Stimulated activated CD4-positive, alpha-beta T cell treated with anti-CD3 and anti-CD28 coated beads, Interleukin-15, amount 100 ng/mL, for 1 hour (primary cell): ENCODE results near the gene SUN3.
A peak's percentile ranks its signal among the peaks of the same experiment; 100 is the strongest.

Experiments
- DNase-seq, 2 donors: peaks; one replicate each; pipeline ENCODE4 v3.0.0-alpha.2; 2020; ENCODE audit warnings: low read depth in 1 of 2, low spot score in 1 of 2

The SUN3 gene, protein sequence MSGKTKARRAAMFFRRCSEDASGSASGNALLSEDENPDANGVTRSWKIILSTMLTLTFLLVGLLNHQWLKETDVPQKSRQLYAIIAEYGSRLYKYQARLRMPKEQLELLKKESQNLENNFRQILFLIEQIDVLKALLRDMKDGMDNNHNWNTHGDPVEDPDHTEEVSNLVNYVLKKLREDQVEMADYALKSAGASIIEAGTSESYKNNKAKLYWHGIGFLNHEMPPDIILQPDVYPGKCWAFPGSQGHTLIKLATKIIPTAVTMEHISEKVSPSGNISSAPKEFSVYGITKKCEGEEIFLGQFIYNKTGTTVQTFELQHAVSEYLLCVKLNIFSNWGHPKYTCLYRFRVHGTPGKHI

DNA sequence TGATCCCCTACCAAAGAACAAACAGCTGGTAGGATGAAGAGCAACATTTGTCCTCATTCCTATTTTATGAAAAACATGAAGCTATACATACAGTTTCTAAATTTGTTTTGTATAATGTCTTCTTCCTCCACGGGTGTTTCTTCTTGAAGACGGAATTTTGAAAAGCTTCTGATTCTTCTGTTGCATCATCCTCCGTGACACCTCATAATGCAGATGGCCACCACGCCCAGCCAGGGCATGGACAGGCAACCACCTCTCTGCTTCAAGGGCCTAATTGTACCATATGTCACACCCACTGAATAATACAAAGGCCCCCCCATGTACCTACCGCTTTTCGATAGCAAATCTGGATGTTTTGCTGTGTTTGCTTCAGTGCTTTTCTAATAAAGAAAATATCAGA, at the start of gene SUN3:
SUN3 (minus strand) TSS at position 170 of the 400 bp plus-strand sequence; CDS start at position 1, 169 bp downstream.
- no peak for DNase-seq

DNA sequence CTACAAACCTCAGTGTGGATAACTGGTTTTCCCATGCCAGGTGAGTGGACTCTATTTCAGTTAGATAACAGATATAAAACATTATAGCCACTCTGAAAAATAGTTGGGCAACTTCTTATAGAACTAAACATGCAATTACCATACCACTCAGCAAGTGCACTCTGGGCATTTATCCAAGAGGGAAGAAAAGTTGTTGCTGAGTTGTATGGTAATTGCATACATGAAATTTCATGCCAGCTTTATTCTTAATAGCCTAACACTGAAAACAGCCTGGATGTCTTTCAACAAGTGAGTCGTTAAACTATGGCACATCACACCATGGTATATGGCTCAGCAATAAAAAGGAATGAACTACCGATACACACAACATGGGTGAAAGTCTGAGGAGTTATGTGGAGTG, 49.6 kb upstream of the SUN3 start:
- no peak for DNase-seq

DNA sequence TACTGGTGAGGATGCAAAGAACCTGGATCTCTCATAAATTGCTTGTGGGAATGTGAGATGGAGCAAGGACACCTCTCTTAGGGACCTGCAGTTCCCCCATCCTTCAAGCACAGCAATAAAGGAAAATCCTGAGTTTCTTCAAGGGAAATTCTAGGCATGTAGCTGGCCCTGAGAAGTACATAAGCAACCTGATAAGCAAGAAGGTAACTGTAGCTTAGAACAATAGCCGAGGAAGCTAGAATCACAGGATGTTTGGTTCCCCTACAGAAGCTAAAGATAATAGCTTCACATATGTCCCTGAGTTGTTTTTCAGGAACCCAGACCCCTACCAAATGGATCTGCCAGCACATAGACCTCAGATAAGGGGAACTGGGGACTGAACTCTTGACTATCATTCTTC, 48.5 kb upstream of the SUN3 start:
- no peak for DNase-seq

DNA sequence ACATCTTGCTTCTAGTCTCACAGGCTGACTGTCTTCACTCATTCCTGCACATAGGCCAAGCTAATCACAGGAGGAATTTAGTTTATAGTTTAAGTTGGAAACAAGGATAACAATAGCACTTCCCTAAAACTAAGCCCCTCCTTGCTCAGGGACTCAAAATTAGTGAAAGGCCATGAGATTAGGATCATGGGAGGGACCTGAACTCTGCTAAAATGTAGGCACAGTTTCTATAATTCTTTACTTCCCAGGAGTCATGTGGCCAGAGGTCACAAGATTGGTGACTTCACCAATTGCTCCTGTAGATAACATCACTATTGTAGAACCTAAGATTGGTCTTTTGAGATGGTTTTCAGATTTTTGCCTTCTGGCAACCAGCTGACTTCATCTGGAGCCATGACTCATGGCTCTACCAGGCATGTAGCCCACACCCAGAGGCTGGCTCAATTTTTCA, 45.3 kb upstream of the SUN3 start:
- no peak for DNase-seq

DNA sequence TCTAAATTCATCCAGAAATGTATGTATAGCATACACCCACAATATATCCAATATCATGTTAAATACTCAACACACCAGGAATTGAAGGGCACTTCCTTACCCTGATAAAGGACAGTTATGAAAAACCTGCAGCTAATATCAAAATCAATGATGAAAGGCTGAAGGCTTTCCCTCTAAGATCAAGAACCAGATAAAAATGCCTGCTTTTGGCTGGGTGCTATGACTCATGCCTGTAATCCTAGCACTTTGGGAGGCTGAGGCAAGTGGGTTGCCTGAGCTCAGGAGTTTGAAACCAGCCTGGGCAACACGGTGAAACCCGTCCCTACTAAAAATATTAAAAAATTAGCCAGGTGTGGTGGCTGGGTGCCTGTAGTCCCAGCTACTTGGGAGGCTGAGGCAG, 38.6 kb upstream of the SUN3 start:
- no peak for DNase-seq

DNA sequence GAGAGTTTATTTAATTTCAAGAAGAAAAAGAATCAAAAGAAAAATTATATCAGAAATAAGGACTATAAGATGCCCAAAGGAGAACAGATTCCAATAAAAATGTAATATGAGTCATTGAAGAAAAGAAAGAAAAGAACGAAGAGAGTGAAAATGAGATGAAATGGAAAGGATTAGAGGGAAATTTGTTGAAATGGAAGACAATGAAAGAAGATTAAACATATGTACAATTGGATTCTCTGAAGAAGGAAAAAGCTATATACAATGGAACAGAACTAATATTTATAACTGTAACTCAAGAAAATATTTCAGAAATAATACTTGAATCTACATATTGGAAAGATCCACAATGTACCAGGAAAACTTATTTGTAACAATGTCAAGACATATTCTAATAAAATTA, 35.1 kb upstream of the SUN3 start:
- DNase-seq, result no peak

DNA sequence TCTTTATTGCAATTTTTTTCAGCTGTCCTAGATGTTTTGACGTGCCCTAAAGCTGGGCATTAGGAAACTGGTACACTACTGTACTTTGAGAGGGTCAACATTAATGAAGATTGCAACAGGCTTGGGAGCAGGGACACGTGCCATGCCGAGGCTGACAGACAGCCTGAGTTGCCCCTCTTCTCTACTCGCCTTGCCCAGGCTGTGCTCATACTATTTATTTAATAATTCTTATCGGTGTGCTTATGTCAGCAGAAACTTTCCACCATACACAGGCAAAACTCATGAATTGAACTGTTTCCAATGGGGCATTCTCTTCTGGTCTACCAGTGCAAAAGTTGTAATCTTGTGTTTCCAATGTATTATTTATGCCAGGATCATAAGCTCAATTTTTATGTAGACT, 30.8 kb upstream of the SUN3 start:
- no peak for DNase-seq

DNA sequence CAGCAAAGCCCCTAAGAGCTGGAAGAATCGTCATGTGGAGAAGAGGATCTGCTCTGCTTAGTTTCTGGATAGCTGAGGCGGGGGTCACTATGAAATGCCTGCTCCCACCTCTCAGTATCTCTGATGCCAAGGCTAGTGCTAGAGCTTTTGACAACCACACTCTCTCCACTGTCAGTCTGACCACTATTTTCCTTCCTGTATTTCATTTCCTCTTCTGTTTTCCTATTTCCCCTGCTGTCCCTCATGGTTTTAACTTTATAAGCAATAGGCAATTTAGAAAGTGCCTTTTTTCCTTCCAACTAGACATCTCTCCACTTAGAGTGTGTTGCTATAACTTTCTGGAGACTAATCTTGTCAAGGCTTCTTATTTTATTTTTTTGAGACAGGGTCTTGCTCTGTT, 30.1 kb upstream of the SUN3 start:
- DNase-seq, result no peak

DNA sequence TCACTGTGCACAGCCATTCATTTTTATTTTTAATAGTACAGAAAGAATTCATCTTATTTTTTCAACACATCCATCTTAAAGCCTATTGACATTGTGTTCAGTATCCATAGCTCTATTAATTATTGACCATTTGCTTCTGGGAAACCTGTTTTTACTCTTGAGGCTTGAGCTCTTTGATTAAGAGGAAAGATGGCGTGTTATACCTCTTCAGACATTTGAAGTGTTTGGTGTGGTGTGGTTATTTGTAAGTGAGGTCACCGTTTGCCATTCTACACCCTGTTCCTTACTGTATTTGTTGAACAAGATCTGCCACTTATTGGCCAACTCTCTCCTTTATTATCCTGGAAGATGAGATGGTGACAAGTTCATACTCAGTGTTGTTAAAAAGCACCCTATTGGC, 24.8 kb upstream of the SUN3 start:
- DNase-seq, result no peak

DNA sequence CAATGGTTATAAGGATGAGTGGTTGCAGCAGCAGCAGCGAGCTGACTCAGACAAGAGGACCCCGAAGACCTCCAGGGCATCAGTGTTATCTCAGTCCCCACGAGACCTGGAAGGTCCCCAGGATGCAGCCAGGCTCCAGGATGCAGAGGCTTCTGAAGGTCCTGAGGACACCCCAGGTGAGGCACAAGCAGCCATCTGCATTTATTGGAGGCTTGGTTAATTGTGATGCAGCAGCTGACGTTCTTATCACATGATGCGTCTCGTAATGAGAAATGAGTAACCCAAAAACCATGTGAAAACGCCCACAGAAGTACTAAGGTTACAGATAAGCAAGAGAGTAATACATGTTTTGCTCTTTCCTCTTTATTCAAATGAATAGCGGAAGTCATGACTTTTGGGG, 23.8 kb upstream of the SUN3 start:
- no peak for DNase-seq

DNA sequence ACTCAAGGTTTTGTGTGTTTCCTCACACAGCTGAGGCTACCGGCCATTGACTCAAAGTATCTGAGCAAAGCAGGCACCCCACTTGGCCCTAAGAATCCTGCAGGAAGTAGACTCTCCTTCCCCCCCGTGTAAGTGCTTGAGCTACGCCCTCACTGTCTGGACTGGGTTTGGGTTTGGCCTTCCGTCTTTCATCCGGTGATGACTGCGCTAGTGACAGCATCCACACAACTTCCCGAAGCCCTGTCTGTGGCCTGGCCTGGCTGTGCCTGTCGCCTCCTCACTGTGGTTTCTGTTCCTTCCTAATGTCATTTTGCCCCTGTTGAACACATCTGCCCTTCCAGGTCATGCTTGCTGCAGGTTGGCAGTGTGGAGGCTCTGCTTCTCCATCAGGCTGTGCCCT, 20.9 kb upstream of the SUN3 start:
- DNase-seq, result no peak

DNA sequence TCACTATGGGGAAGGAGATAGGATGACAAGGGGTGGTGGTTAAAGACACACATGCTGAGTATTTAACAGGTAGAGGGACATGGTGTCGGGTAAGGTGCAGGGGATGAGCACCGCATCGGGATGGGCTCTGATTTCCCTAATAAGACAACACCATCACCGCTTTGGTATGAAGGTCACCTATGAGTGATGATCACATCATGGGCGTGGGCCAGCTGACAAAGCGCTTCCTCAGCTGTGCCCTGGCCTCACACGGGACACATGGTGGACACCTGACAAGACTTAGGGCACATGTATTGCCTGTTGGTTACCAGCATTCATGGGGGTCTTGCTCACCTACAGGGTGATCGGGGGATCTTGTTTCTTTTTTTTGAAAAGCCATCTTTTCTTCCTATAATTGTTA, 19.2 kb upstream of the SUN3 start:
- no peak for DNase-seq

DNA sequence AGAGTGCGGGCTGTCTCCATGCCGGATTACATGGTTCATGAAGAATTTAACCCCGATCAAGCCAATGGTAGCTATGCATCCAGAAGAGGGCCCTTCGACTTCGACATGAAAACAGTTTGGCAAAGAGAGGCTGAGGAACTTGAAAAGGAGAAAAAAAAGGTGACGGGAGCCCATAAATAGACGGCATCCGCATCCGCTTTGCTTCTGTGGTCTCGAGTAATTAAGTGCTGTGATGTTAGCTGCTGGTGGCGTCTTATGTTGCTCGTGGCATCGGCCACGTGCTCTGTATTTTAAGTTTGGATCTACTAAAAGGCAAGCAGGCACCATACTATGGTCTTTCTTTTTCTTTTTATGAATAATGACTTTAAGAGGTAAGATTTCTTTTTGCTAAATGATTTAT, 17.6 kb upstream of the SUN3 start:
- DNase-seq, result no peak

DNA sequence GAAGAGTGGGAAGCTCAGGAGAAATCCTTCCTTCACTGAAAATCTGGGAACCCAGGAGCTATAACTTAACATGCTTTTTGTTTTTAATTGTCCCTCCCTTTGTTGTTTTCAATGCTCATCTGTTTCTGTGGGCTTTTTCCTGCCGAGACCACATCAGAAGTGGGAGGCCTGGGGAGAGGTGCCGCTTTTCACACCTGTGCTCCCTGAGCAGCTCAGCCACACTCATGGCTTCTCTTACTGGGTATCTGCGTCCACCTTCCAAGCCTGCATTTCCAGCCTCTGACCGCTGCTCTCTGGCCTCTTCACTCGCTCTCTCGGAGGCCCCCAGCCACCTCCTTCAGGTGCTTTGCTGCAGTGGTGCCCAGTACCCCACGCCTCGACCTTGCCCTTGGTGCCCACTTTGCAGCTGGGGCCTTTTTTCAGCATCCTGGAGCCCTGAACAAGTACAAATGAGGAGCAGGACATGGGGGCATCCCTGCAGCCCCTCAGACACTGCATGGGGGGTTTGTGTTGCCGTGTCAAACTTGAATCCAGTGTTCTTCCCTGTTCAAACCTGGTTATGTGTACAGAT, 16.4 kb upstream of the SUN3 start:
- no peak for DNase-seq

DNA sequence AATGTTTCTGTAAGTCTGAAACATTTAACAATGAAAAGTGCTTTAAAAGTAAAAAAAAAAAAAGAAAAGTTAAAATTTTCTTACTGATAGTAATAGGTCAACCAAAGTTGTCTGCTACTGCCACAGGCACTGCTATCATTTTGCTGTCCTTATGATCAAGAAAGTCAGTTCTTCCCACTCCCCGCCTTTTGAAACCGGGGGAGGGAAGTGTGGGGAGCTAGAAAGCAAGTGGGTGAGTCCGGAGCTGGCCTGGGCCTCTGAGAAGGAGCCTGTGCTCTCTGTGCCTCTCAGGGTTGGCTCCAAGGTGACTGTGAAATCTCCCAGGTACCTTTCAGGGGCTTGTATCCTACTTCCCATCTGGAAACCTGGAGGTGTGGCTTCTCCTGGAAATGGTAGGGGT, 13.7 kb upstream of the SUN3 start:
- no peak for DNase-seq

DNA sequence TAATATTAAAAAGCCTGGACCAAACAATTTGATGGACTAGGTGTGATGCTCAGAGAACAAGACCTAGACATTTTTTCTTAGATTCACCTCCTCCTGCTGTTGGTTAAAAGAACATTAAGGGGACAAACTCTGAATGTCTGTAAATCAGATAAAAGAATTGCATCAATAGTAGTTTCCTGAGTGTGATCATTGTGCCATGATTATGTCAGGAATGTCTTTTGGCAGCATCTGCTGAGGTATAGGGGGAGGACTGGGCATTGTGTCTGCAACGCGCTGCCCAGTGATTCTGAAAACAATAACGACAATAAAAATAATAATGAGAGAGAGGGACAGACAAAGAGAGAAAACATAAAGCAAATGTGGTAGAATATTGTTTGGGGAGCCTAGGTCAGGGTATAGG, 13.3 kb upstream of the SUN3 start:
- DNase-seq, result no peak

DNA sequence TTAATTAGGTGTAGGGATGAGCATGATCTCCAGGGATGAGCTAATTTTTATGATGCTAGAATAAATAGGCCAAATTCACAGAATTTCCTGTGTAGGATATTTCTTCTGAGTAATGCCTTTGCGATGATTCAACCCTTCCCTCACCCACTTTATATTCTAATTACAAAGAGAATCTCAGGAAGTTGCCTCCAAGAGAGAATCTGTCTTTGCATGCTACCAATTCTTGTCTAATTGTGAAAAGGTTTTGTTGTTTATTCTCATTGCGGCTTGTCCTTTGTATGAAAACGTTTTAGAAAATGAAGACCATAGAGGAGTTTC, 12.7 kb upstream of the SUN3 start:
- DNase-seq, result no peak

DNA sequence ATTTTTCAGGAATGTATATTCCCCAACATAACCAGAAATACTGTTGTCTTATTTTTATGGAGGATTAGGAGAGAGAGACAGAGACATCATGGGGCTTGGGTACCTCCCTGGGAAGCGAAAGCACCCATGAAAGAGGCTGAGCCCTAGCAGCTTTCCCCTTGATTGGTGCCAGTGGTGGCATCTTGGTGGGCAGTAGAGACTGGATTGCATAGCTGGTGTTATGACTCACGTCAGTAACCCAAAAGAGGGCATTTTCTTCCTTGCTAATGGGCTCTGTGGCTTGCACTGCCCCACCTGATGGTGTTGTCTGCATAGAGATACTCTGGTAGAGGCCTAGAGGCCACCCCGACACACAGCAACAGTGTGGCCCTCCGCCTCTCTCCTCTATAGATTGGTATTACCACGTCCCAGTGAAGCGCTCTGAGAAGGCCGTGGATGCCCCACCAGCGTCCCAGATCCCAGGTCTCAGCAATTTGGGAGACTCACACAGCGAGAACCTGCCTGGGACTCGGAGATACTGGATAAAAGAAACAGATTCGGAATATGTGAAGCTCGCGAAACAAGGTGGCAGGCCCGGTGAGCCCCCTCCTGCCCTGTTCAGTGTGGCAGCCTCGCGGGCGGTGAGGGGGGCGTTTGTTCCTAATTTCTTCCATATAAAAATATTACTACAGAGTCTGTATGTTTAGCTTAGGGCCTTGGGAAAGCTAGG, 12.2 kb upstream of the SUN3 start:
- DNase-seq, result no peak

DNA sequence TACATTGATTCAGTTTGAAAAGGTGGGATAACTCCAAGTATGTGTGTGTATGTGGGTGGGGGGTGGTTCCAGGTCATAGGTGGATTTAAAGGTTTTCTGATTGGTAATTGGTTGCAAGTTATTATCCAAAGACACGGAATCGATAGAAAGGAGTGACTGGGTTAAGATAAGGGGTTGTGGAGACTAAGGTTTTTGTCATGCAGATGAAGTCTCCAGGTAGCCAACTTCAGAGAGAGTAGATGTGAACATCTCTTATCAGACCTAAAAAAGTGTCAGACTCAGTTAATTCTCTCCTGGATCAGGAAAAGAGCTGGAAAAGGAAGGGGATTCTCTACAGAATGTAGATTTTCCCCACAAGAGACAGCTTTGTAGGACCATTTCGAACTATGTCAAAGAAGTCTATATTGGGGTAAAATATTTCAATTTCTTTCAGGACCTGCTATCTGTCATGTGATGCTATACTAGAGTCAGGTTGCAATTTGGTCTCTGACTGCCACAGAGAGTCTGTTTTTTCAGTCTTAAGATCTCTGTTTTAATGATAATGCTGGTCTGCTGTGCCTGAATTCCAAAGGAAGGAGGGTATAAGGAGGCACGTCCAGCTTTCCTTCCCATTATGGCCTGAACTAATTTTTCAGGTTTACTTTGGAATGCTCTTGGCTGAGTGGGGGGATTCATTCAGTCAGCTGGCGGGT, 10.1 kb upstream of the SUN3 start:
- DNase-seq, result no peak

DNA sequence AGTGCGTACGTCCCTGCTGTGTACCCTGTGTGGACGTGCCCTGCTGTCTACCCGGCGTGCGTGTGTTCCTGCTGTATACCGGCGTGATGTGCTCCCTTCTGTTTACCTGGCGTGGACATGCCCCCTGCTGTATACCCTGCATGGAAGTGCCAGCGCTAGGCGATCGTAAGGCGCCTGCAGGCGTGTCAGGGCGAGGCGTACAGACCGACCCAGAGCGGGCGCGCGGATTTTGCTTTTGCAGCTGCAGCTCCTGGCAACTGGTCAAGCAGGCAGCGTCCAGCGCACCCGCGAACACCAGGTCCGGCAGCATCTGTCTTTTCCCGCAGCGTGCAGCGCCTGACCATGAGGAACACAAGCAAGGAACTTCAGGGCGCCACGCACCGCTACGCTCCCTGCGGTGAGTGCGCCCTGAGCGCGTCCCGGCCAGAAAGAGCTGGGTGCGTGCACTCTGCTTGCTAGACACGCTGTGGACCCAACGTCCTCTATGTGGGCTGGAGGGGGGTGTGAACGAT, 7.1 kb upstream of the SUN3 start:
- no peak for DNase-seq

DNA sequence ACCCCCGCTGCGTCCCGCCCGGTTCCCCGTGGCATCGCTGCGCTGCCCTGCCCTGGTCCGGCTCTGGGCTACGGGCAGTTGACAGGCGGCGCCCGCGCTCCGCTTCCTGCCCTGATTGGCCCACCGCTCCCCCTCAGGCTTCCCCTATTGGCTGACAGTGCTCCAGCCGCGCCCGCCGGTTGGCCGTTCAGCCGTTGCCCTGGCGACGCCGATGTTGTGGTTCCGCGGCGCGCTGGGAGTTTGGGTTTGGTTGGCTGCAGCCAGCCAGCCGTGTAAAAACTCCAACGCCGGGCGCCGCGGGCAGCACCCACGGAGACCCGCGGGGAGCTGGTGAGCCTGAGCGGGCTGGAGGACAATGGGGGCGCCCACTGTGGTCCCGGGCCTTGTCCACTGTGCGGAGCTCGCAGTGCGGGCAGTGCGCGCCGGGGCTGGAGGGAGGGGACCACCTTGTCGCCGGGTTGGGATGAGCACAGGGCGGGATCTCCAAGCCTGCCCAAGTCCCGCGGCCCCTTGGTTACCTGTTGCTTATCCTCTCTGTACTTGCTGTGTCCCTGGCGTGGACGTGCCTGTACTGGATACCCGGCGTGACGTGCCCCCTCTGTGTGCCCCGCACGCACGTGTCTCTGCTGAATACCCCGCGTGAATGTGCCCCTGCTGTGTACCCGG, 6.5 kb upstream of the SUN3 start, which contains the start of gene C7orf57:
C7orf57 (plus strand) TSS at position 243 of the 666 bp plus-strand sequence. CDS start 766 bp downstream, outside the sequence.
- peak; percentile 74 to 75 for DNase-seq
